Glomerular endothelial cell (primary cell): Measurements from ENCODE around the gene LPP. TPM values are rescaled to one million over a fixed set of nuclear protein-coding genes. Genes with fewer than 3 reads are reported as not detected.

Source experiments
- DNase-seq: peaks from one replicate; pipeline ENCODE4 v3.0.0-alpha.2; 2011; ENCODE audit warnings: low read depth, low spot score; ENCODE audit errors: extremely low read depth
- total RNA-seq: library from RNA; depleted of rRNA; stranded (reverse); fragments of >200 nt; gene quantifications from 2 replicates; pipeline ENCODE4 v1.2.3, GENCODE V29; 2015

LPP gene
- total RNA-seq, 1 donor from 2014 or later = 132 TPM

- no peak for DNase-seq
Measured at GRCh38 chr3:188875413-188875812, 721.5 kb downstream of the LPP start.

- DNase-seq = no peak
Measured at GRCh38 chr3:188876370-188876769, 722.4 kb downstream of the LPP start.

GRCh38 chr3:188877381-188877780, 723.4 kb downstream of the LPP start:
- no peak for DNase-seq

GRCh38 chr3:188878076-188878475, 724.1 kb downstream of the LPP start:
- no peak for DNase-seq

- no peak for DNase-seq
Measured at GRCh38 chr3:188881954-188882641, 728.1 kb downstream of the LPP start.

GRCh38 chr3:188884299-188885043, 730.5 kb downstream of the LPP start:
- DNase-seq = peak; percentile 92

GRCh38 chr3:188888321-188889053, 734.5 kb downstream of the LPP start:
- no peak for DNase-seq

- no peak for DNase-seq
Measured at GRCh38 chr3:188889054-188889491, 735.1 kb downstream of the LPP start.

GRCh38 chr3:188890572-188891270, 736.8 kb downstream of the LPP start:
- no peak for DNase-seq

- DNase-seq = no peak
Measured at GRCh38 chr3:188899881-188900280, 745.9 kb downstream of the LPP start.

GRCh38 chr3:188900421-188900951, 746.5 kb downstream of the LPP start:
- DNase-seq = peak; percentile 81

- no peak for DNase-seq
Measured at GRCh38 chr3:188901126-188901525, 747.2 kb downstream of the LPP start.

GRCh38 chr3:188901671-188902287, 747.8 kb downstream of the LPP start:
- no peak for DNase-seq

- DNase-seq = no peak
Measured at GRCh38 chr3:188904670-188905069, 750.7 kb downstream of the LPP start.

- no peak for DNase-seq
Measured at GRCh38 chr3:188905547-188905946, 751.6 kb downstream of the LPP start.

- DNase-seq = no peak
Measured at GRCh38 chr3:188906236-188906635, 752.3 kb downstream of the LPP start.

GRCh38 chr3:188908002-188908850, 754.3 kb downstream of the LPP start:
- no peak for DNase-seq

- no peak for DNase-seq
Measured at GRCh38 chr3:188911026-188911850, 757.3 kb downstream of the LPP start.
